HG03442 (cell line): ENCODE measurements around the gene MSN.
"Not testable (repeated sequence)": the region's sequence is repeated elsewhere in the genome, so short reads cannot be mapped to it uniquely, and the experiment has no call there.

Experiments used
- ATAC-seq: cut with Tn5 transposase; IDR thresholded peaks from one replicate; pipeline ENCODE4 v1.9.1; 2021; ENCODE audit warnings: mild to moderate bottlenecking, moderate library complexity; ENCODE audit not compliant: unreplicated experiment

MSN gene

GRCh38 chrX:65667503-65668376 lies at the start of gene MSN:
TSS of gene MSN (plus strand) at chrX:65667654. CDS start at chrX:65667842, 188 bp downstream.
- ATAC-seq = peak; percentile 78

- not testable (repeated sequence) for ATAC-seq
Observed at GRCh38 chrX:65620096-65620705, 47.3 kb upstream of the MSN start.

GRCh38 chrX:65630771-65631170 lies 36.7 kb upstream of the MSN start:
- ATAC-seq = no peak

GRCh38 chrX:65633826-65634225 lies 33.6 kb upstream of the MSN start:
- no peak for ATAC-seq

GRCh38 chrX:65634732-65635131 lies 32.7 kb upstream of the MSN start:
- no peak for ATAC-seq

GRCh38 chrX:65635378-65635777 lies 32.1 kb upstream of the MSN start:
- no peak for ATAC-seq

GRCh38 chrX:65635822-65636221 lies 31.6 kb upstream of the MSN start:
- no peak for ATAC-seq

- ATAC-seq = not testable (repeated sequence)
Observed at GRCh38 chrX:65636261-65636660, 31.2 kb upstream of the MSN start.

- no peak for ATAC-seq
Observed at GRCh38 chrX:65637335-65637734, 30.1 kb upstream of the MSN start.

- ATAC-seq = no peak
Observed at GRCh38 chrX:65642914-65643491, 24.5 kb upstream of the MSN start.

- no peak for ATAC-seq
Observed at GRCh38 chrX:65643531-65644052, 23.9 kb upstream of the MSN start.

- no peak for ATAC-seq
Observed at GRCh38 chrX:65644621-65645289, 22.7 kb upstream of the MSN start.

- no peak for ATAC-seq
Observed at GRCh38 chrX:65647801-65648200, 19.7 kb upstream of the MSN start.

GRCh38 chrX:65652098-65652497 lies 15.4 kb upstream of the MSN start:
- ATAC-seq = no peak

GRCh38 chrX:65657009-65657441 lies 10.4 kb upstream of the MSN start:
- ATAC-seq = not testable (repeated sequence)

- no peak for ATAC-seq
Observed at GRCh38 chrX:65657659-65658058, 9.8 kb upstream of the MSN start.

- no peak for ATAC-seq
Observed at GRCh38 chrX:65658229-65658628, 9.2 kb upstream of the MSN start.

- no peak for ATAC-seq
Observed at GRCh38 chrX:65667157-65667502, 324 bp upstream of the MSN start.

- ATAC-seq = peak; percentile 28
Observed at GRCh38 chrX:65668377-65669310, 1.2 kb downstream of the MSN start.

- ATAC-seq = no peak
Observed at GRCh38 chrX:65671286-65671685, 3.8 kb downstream of the MSN start.
